ENCODE measurements around the gene RNF181.

GRCh38 chr2:85548608-85548900, 47.0 kb upstream of the RNF181 start:
- TF ChIP-seq CTCF (IDR thresholded peaks at IDR 0.05; ENCODE audit: insufficient read depth, low read length) (no peak), POLR2AphosphoS5 (IDR thresholded peaks at IDR 0.05; ENCODE audit: low read depth) (no peak), SPI1 (IDR thresholded peaks at IDR 0.05; ENCODE audit: borderline replicate concordance, low read depth) (no peak), GABPA (IDR thresholded peaks at IDR 0.05; ENCODE audit: low read depth) (no peak)
